HG03097 (cell line): ENCODE data around the gene VPS11.
"Not testable (repeated sequence)": the region's sequence is repeated elsewhere in the genome, so short reads cannot be mapped to it uniquely, and the experiment has no call there.

Experiments
- ATAC-seq: cut with Tn5 transposase; IDR thresholded peaks from one replicate; pipeline ENCODE4 v1.9.1; 2021; ENCODE audit not compliant: unreplicated experiment, low FRiP score

VPS11 gene

DNA sequence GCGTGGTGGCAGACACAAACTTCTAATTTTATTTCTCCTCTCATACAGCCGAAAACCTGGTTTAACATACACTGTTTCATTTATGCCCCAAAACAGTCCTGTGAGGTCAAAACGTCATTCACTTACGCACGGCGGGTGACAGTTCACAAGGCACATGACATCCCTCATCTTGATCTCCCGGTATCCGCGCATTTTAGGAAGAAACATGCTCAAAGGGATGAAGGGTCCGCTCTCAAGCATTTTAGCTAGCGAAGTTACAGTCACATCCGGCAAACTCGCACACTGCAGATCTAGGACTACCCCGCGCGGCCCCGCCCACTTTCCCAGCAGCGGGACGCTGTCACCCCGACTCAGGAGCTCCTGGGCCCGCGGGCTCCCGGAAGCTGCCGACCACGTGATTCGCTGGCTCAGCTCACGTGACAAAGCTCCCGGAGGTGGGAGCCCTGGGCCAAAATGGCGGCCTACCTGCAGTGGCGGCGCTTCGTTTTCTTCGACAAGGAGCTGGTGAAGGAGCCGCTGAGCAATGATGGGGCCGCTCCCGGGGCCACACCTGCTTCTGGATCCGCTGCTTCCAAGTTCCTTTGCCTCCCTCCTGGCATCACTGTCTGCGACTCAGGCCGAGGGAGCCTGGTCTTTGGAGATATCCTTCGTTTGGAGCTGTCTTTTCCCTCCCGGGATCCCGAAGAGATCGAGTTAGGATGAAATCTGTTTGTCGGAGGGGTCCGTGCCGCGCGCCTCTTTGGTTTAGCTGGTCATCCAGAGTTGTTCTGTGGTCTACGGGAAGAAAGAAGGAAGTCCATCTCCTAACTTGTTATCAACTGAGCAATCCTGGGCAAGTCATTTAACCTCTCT, at the start of gene VPS11:
VPS11 (plus strand) TSS at position 448 of the 852 bp plus-strand sequence; CDS start at position 454, 6 bp downstream.
- ATAC-seq: peak; percentile 84

DNA sequence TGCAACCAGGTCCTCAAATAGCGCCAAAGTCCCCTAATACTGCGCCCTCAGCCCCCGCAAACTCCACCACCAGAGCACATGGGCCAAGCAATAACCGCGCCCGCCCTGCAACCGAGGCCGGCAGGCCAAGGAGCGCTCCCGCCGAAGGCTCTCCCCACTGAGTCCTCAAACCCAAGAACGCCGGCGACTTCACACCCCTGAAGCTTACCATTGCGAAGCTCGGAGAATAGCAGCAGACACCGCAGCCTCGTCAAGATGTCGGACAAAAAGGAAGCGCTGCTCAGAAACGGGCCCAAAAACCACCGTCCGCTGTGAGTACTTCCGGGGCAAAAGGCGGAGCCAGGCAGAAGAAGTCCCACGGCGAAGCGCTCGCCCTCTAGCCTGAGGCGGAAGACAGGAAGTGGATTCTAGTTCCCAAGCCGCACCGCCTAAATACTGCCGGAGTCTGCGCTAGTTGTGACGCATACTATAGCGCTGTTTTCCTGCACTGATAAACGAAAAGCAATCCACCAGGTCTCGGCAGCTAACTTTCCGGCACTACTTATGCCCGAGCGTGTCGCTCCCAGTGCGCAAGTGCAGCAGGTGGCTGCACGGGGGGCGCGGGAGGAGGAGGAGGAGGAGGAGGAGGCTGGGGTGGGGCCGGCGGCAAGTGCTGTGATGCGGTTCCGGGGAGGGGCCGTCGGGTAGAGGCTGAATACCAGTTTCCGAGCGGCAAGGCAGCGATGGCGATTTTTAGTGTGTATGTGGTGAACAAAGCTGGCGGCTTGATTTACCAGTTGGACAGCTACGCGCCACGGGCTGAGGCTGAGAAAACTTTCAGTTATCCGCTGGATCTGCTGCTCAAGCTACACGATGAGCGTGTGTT, 49.3 kb upstream of the VPS11 start, which contains the start of the genes RPS25 and TRAPPC4:
RPS25 (minus strand) TSS at position 270 of the 865 bp plus-strand sequence; CDS start at position 211, 59 bp downstream.
TRAPPC4 (plus strand) TSS at position 693 of the 865 bp plus-strand sequence; CDS start at position 723, 30 bp downstream.
- ATAC-seq: peak; percentile 79

GRCh38 chr11:119019996-119020395, 47.6 kb upstream of the VPS11 start:
- no peak for ATAC-seq

DNA sequence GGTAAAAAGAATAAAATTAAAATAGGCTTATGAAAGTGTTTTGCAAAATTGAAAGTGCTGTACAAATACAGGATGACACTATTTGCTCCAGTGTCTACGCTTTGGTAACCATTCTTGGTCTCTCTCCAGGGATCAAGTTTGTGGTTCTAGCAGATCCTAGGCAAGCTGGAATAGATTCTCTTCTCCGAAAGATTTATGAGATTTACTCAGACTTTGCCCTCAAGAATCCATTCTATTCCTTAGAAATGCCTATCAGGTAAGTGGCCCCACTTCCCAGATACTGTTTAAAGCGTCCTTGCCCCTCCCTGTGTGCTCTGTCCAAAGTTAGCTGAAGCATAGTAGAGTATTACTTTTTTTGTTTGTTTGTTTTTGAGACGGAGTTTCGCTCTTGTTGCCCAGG, 46.0 kb upstream of the VPS11 start:
- no peak for ATAC-seq

DNA sequence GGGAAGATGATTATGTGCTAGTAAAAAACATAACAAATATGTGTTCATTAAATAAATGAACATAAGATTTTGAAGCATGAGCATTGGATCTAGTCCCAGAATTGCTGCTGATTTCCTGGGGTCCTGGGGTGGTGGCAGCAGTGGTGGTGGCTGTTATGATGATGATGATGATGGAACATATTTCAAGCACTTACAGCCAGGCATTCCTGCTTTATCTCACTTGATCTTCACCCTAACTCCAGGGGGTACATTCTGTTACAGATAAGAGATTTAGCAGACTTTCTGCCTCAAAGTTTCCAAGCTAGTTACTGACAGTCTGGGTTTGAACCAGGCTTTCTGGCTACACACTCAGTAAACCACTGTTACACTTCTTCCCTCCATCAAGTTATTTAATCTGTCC, 43.9 kb upstream of the VPS11 start:
- ATAC-seq: no peak

GRCh38 chr11:119024430-119025098, 43.1 kb upstream of the VPS11 start:
- no peak for ATAC-seq

- no peak for ATAC-seq
Observed at GRCh38 chr11:119025099-119025473, 42.5 kb upstream of the VPS11 start.

DNA sequence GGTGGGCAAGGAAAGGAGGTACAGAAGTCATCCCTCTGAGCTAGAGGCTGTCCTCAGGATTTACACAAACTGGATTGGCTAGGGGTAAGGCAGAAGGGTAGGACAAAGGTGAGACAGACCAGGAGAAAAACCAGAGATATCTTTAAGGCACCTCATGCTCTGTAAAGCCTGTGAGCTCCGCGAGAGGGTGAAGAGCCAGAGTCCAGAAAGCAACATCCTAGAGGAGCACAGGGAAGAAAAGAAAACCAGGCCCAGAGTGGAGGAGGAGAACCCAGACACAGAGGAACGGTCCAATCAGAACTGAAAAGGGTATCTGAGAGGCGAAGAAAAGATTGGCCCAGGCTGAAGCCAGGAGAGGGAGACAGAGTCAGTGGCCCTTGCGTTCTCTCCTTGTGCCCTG, 42.1 kb upstream of the VPS11 start:
- no peak for ATAC-seq

- no peak for ATAC-seq
Observed at GRCh38 chr11:119025978-119026766, 41.4 kb upstream of the VPS11 start.

- no peak for ATAC-seq
Observed at GRCh38 chr11:119026970-119027369, 40.6 kb upstream of the VPS11 start.

DNA sequence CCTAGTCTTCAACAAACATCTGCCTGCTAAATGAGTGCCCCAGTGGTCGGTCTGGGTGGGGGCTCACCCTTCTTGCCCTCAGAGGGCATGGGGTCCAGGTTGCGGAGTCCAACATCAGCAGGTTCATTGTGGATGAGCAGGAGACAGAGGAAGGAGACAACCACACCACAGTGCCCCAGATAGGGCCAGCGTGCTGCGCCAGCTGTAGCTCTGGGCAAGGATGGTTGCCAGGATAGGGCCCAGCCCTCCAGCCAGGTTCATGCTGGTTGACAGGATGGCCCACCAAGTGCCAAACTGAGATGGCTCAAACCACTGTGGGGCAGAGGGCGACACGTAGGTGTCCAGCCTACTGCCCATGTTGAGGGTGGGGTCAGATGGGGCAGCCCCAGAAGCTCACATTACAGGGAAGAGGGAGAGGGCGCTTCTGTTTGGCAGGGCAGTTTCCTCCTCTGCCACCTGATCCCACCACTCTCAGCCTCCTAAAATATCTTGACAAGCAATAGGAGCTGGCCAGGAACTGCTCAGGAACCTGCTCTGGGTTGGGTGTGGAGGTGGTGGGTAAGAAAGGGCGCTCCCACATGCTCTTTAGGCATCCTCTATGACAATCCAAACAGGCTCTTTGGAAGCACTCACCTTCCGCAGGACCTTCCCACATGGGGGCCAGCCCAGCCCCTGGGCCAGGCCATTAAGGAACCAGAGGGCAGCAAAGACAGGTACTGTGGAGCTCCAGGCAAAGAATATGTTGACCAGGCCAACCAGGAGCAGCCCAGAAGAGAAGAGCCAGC, 39.9 kb upstream of the VPS11 start:
- no peak for ATAC-seq

DNA sequence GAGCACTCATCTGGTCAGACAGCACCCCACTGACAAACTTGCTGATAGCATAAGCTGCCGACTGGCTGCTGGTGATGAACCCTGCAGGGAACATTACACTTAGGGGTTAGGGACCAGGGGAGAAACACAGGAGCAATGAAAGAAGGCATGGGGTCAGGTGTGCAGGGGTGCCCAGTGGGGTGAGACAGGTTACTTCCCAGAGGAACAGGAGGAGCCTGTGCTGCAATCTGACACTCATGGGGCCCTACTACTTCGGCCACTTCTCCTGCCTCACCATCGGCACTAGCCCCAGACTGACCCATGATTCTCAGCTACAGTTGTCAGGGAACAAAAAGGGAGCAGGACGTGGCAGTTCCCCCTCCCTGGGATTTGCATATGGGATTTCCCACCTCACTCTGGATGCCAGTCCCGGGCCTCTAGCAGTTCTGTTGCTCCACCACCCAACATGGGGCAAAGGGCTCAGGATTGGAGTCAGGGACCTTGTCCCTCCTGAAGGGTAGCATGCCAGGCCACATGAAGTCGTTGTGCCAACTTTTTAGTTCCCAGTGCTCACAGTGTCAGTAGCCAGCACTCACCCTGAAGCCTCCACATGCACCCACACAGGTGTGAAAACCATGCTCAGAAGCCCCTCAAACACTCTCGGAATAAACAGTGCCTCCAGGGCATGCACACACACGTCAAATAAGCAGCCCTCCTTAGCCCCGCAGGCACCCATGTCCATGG, 39.1 kb upstream of the VPS11 start:
- ATAC-seq: no peak

GRCh38 chr11:119029069-119029339, 38.6 kb upstream of the VPS11 start:
- no peak for ATAC-seq

- ATAC-seq: no peak
Observed at GRCh38 chr11:119029340-119030028, 38.1 kb upstream of the VPS11 start.

DNA sequence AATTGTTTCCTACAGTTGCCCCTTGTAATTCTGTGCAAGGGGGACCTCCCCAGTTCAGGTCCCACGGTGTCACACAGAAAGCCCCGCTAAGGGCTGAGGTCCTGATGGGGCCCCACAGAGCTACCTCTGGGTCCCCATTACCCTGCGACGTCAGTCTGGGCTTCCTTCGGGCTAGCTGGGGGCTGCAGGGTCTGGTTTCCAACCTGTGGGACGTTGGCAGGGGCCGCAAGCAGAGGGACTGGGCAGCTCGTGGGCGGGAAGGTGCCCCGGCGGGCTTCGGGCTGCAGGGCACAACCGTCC, 37.6 kb upstream of the VPS11 start:
- peak; percentile 12 for ATAC-seq

- peak; percentile 75 for ATAC-seq
Observed at GRCh38 chr11:119030329-119031047, 37.1 kb upstream of the VPS11 start, which contains the start of gene SLC37A4. TSS of gene SLC37A4 (minus strand) at chr11:119030877.

DNA sequence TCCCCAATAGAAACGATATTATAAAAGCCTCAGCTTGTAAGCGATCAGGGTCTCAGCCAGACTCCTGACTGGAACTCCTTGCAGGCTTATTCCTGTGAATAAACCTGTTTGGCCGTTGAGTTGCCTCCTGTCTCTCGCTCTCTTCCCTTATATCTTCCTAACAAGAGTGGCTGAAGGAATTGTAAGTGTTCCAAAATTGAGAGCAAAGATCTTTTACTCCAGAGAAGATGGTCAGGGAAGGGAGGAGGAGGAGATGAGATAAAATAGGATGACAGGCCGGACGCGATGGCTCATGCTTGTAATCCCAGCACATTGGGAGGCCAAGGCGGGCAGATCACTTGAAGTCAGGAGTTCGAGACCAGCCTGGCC, 35.7 kb upstream of the VPS11 start:
- no peak for ATAC-seq

- not testable (repeated sequence) for ATAC-seq
Observed at GRCh38 chr11:119033421-119033820, 34.2 kb upstream of the VPS11 start.
